HepG2 (cell line): Measurements from ENCODE around the gene RIPOR3. TPM values are rescaled to one million over a fixed set of nuclear protein-coding genes. Genes with fewer than 3 reads are reported as not detected.

Experiments
- BRCA1 ChIP-seq: sonication (generic); formaldehyde crosslinking; IDR thresholded peaks from 2 replicates; pipeline ENCODE4 v1.4.0; 2020; ENCODE audit warnings: missing genetic modification reagents
- ELF3 ChIP-seq: IDR thresholded peaks from 2 replicates; pipeline ENCODE4 v1.6.1; 2016; ENCODE audit warnings: missing genetic modification reagents, missing compliant biosample characterization
- GLI4 ChIP-seq: sonication (generic); formaldehyde crosslinking; IDR thresholded peaks from 2 replicates; pipeline ENCODE4 v1.5.1; 2020; ENCODE audit warnings: missing genetic modification reagents, mild to moderate bottlenecking, moderate library complexity, borderline replicate concordance
- JUND ChIP-seq: sonication (generic); formaldehyde crosslinking; IDR thresholded peaks from 2 replicates; pipeline ENCODE4 v1.8.0; 2022; ENCODE audit warnings: mild to moderate bottlenecking, missing genetic modification reagents
- MAFG ChIP-seq: sonication (generic); formaldehyde crosslinking; IDR thresholded peaks from 2 replicates; pipeline ENCODE4 v1.5.1; 2020; ENCODE audit warnings: mild to moderate bottlenecking, missing genetic modification reagents
- MAX ChIP-seq: IDR thresholded peaks from 2 replicates; pipeline ENCODE4 v1.6.1; 2012; ENCODE audit warnings: inconsistent platforms
- PPARG ChIP-seq: conservative IDR thresholded peaks from 2 replicates; pipeline ENCODE4 v1.6.1; 2016; ENCODE audit warnings: missing biosample characterization, missing genetic modification reagents
- RBAK ChIP-seq: sonication (generic); formaldehyde crosslinking; IDR thresholded peaks from 2 replicates; pipeline ENCODE4 v1.5.1; 2020; ENCODE audit warnings: mild to moderate bottlenecking, missing genetic modification reagents
- REXO4 ChIP-seq: sonication (generic); formaldehyde crosslinking; IDR thresholded peaks from 2 replicates; pipeline ENCODE4 v1.8.0; 2022; ENCODE audit warnings: missing genetic modification reagents, mild to moderate bottlenecking, borderline replicate concordance
- SAP130 ChIP-seq: IDR thresholded peaks from 2 replicates; pipeline ENCODE4 v1.6.1; 2016; ENCODE audit warnings: low read depth
- SOX5 ChIP-seq: IDR thresholded peaks from 2 replicates; pipeline ENCODE4 v1.6.1; 2016; ENCODE audit warnings: borderline replicate concordance
- ZHX1 ChIP-seq: sonication (generic); formaldehyde crosslinking; IDR thresholded peaks from 2 replicates; pipeline ENCODE4 v1.8.1; 2022; ENCODE audit warnings: low read depth, mild to moderate bottlenecking, missing genetic modification reagents
- ZHX2 ChIP-seq, 2 experiments: sonication (generic) in 1 of 2; formaldehyde crosslinking in 1 of 2; IDR thresholded peaks; 2 replicates each; pipeline versions ENCODE4 v1.6.1 to v1.9.0; 2014 to 2022; ENCODE audit warnings: antibody characterized with exemption in 1 of 2, borderline replicate concordance in 1 of 2, inconsistent platforms in 1 of 2, low read depth in 1 of 2, missing genetic modification reagents in 1 of 2
- ZNF101 ChIP-seq: sonication (generic); formaldehyde crosslinking; IDR thresholded peaks from 2 replicates; pipeline ENCODE4 v1.4.0; 2020; ENCODE audit warnings: mild to moderate bottlenecking, low read depth, missing genetic modification reagents, borderline replicate concordance
- ZNF230 ChIP-seq: sonication (generic); formaldehyde crosslinking; IDR thresholded peaks from 2 replicates; pipeline ENCODE4 v1.4.0; 2020; ENCODE audit warnings: mild to moderate bottlenecking, missing genetic modification reagents
- ZNF317 ChIP-seq: sonication (generic); formaldehyde crosslinking; IDR thresholded peaks from 2 replicates; pipeline ENCODE4 v1.5.0; 2020; ENCODE audit warnings: mild to moderate bottlenecking, missing genetic modification reagents
- ZNF34 ChIP-seq: sonication (generic); formaldehyde crosslinking; IDR thresholded peaks from 2 replicates; pipeline ENCODE4 v1.4.0; 2020; ENCODE audit warnings: mild to moderate bottlenecking, missing genetic modification reagents, borderline replicate concordance
- ZNF773 ChIP-seq: sonication (generic); formaldehyde crosslinking; IDR thresholded peaks from 2 replicates; pipeline ENCODE4 v1.4.0; 2020; ENCODE audit warnings: missing genetic modification reagents, borderline replicate concordance
- polyA plus RNA-seq, 8 experiments: library from polyadenylated mRNA; depleted of rRNA in 3 of 8; stranded (reverse) in 7 of 8; unstranded in 1 of 8; fragments of >200 nt; fragmentation: Illumina TruSeq in 4 of 8; extraction: Trizol in 4 of 8; gene quantifications; 2 replicates each; pipeline versions ENCODE4 v1.2.1 to v1.2.3, GENCODE V29; 2011 to 2016; ENCODE audit warnings: low read depth in 4 of 8, missing spikeins in 1 of 8, mixed read lengths in 1 of 8; ENCODE audit not compliant: insufficient read depth in 1 of 8
- total RNA-seq, 5 experiments: library from RNA; depleted of rRNA; stranded (reverse); fragments of >200 nt; fragmentation: Illumina TruSeq; extraction: Trizol; gene quantifications; 2 replicates each; pipeline ENCODE4 v1.2.3, GENCODE V29; 2016; ENCODE audit warnings: low read depth in 1 of 5

Gene RIPOR3
- total and polyA plus RNA-seq, 2 of the 13 experiments (the other 11 are each of a cell fraction or from before 2014, with no cell fraction given), result 0.18 TPM; not detected in 1

DNA sequence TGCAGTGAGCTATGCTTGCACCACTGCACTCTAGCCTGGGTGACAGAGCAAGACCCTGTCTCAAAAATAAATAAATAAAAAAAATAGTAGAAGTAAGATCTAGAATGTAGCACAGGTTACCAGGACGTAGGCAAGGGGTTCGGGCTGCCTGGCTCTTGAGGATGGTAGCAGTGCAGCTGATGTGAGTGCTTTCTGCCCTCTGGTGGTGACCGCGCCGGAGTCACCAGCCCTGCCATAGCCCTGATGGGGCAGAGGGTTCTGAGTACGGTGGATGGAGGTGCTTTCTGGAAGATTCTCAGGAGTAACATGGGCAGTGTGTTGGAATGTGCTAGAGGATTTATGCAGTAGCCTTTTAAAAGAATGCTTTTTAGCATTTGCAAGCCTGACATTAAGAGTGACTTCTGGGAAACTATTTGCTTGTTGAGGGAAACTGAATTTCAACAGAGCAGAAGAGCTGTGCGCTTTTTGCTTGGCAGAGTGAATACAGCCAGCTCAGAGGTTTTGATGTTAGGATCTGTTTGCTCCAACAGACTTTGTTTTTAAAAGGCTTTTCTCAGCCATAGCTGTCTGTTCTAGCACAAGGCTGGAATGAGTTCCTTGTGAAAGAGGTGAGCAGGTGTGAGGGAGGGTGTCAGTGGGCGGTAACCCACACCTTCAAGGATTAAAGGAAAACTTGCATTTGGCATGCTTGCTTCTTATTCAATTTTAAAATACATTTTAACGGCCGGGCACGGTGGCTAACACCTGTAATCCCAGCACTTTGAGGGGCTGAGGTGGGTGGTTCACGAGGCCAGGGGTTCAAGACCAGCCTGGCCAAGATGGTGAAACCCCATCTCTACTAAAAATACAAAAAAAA is 115.2 kb downstream of the RIPOR3 start (continued):
- TF ChIP-seq ZHX1 (CRISPR knock-in tag) (no peak), ZHX2 (IDR thresholded peaks at IDR 0.05; ENCODE audit: low read depth) (no peak), ZHX2 (CRISPR knock-in tag; IDR thresholded peaks at IDR 0.05; ENCODE audit: borderline replicate concordance) (no peak), ZNF101 (CRISPR knock-in tag) (no peak), ZNF34 (CRISPR knock-in tag) (no peak), ZNF230 (no peak), ZNF317 (CRISPR knock-in tag) (no peak), BRCA1 (CRISPR knock-in tag) (no peak), JUND (CRISPR knock-in tag) (no peak), SOX5 (CRISPR knock-in tag) (no peak), ELF3 (CRISPR knock-in tag) (no peak), SAP130 (CRISPR knock-in tag) (peak; percentile 18; the same call in 1 of the 2 replicates), GLI4 (CRISPR knock-in tag) (no peak), REXO4 (CRISPR knock-in tag) (no peak), PPARG (CRISPR knock-in tag) (no peak; the same call in 1 of the 2 replicates), MAFG (CRISPR knock-in tag) (no peak), RBAK (CRISPR knock-in tag) (no peak), ZNF773 (CRISPR knock-in tag) (no peak), MAX (peak; percentile 24; the same call in 1 of the 2 replicates)
